ENCODE measurements around the gene CTAGE6. TPM values are rescaled to one million over a fixed set of nuclear protein-coding genes. Genes with fewer than 3 reads are reported as not detected.
"Not testable (repeated sequence)": the region's sequence is repeated elsewhere in the genome, so short reads cannot be mapped to it uniquely, and the experiment has no call there.

Gene CTAGE6
- 1 to 10 TPM in 1 of 3 donors, under 1 TPM in 1, not detected in 1; 0.96 to 2.3 TPM for total RNA-seq

- H3K36me3 ChIP-seq; H3K4me1 ChIP-seq; intact Hi-C loops (cut with DNase I; ENCODE audit: low total_unique reads); H3K9me3 ChIP-seq; H3K27me3 ChIP-seq; DNase-seq (ENCODE audit: low spot score in 2 of 2); H3K4me3 ChIP-seq; H3K27ac ChIP-seq: not testable (repeated sequence)
Measured at GRCh38 chr7:143757596-143757995, at the start of gene CTAGE6. Gene CTAGE6, minus strand, starts transcription at chr7:143757696. Its CDS starts 38 bp downstream, at chr7:143757658.

GRCh38 chr7:143806664-143807071, 49.2 kb upstream of the CTAGE6 start:
- intact Hi-C loops (cut with DNase I; ENCODE audit: low total_unique reads); H3K36me3 ChIP-seq; H3K4me3 ChIP-seq; H3K27me3 ChIP-seq; DNase-seq (ENCODE audit: low spot score in 2 of 2); H3K9me3 ChIP-seq; H3K27ac ChIP-seq; H3K4me1 ChIP-seq: not testable (repeated sequence)

- H3K27me3 ChIP-seq; H3K27ac ChIP-seq; H3K36me3 ChIP-seq; H3K9me3 ChIP-seq; intact Hi-C loops (cut with DNase I; ENCODE audit: low total_unique reads); H3K4me1 ChIP-seq; H3K4me3 ChIP-seq; DNase-seq (ENCODE audit: low spot score in 2 of 2): not testable (repeated sequence)
Measured at GRCh38 chr7:143797896-143798290, 40.4 kb upstream of the CTAGE6 start.

- H3K27me3 ChIP-seq; H3K4me1 ChIP-seq; H3K27ac ChIP-seq; DNase-seq (ENCODE audit: low spot score in 2 of 2); H3K4me3 ChIP-seq; H3K9me3 ChIP-seq; H3K36me3 ChIP-seq; intact Hi-C loops (cut with DNase I; ENCODE audit: low total_unique reads): not testable (repeated sequence)
Measured at GRCh38 chr7:143797119-143797895, 39.8 kb upstream of the CTAGE6 start.

- H3K36me3 ChIP-seq; H3K27ac ChIP-seq; H3K4me3 ChIP-seq; H3K4me1 ChIP-seq; H3K27me3 ChIP-seq; H3K9me3 ChIP-seq; intact Hi-C loops (cut with DNase I; ENCODE audit: low total_unique reads); DNase-seq (ENCODE audit: low spot score in 2 of 2): not testable (repeated sequence)
Measured at GRCh38 chr7:143795653-143796052, 38.2 kb upstream of the CTAGE6 start.

GRCh38 chr7:143792633-143793032, 35.1 kb upstream of the CTAGE6 start:
- H3K27ac ChIP-seq; H3K4me3 ChIP-seq; intact Hi-C loops (cut with DNase I; ENCODE audit: low total_unique reads); H3K27me3 ChIP-seq; DNase-seq (ENCODE audit: low spot score in 2 of 2); H3K9me3 ChIP-seq; H3K36me3 ChIP-seq; H3K4me1 ChIP-seq: not testable (repeated sequence)

GRCh38 chr7:143785415-143786182, 28.1 kb upstream of the CTAGE6 start:
- H3K27ac ChIP-seq; H3K9me3 ChIP-seq; H3K36me3 ChIP-seq; H3K4me1 ChIP-seq; DNase-seq (ENCODE audit: low spot score in 2 of 2); H3K4me3 ChIP-seq; intact Hi-C loops (cut with DNase I; ENCODE audit: low total_unique reads); H3K27me3 ChIP-seq: not testable (repeated sequence)

GRCh38 chr7:143779591-143779990, 22.1 kb upstream of the CTAGE6 start:
- intact Hi-C loops (cut with DNase I; ENCODE audit: low total_unique reads); H3K27me3 ChIP-seq; H3K27ac ChIP-seq; DNase-seq (ENCODE audit: low spot score in 2 of 2); H3K4me3 ChIP-seq; H3K4me1 ChIP-seq; H3K9me3 ChIP-seq; H3K36me3 ChIP-seq: not testable (repeated sequence)

GRCh38 chr7:143772738-143773468, 15.4 kb upstream of the CTAGE6 start:
- H3K36me3 ChIP-seq; H3K27me3 ChIP-seq; DNase-seq (ENCODE audit: low spot score in 2 of 2); H3K4me3 ChIP-seq; H3K27ac ChIP-seq; intact Hi-C loops (cut with DNase I; ENCODE audit: low total_unique reads); H3K4me1 ChIP-seq; H3K9me3 ChIP-seq: not testable (repeated sequence)

- H3K27me3 ChIP-seq; DNase-seq (ENCODE audit: low spot score in 2 of 2); H3K4me1 ChIP-seq; H3K36me3 ChIP-seq; H3K9me3 ChIP-seq; intact Hi-C loops (cut with DNase I; ENCODE audit: low total_unique reads); H3K4me3 ChIP-seq; H3K27ac ChIP-seq: not testable (repeated sequence)
Measured at GRCh38 chr7:143767531-143767930, 10.0 kb upstream of the CTAGE6 start.

- H3K27ac ChIP-seq; H3K4me1 ChIP-seq; H3K9me3 ChIP-seq; intact Hi-C loops (cut with DNase I; ENCODE audit: low total_unique reads); H3K27me3 ChIP-seq; H3K4me3 ChIP-seq; H3K36me3 ChIP-seq; DNase-seq (ENCODE audit: low spot score in 2 of 2): not testable (repeated sequence)
Measured at GRCh38 chr7:143765678-143766077, 8.2 kb upstream of the CTAGE6 start.

GRCh38 chr7:143763065-143763464, 5.6 kb upstream of the CTAGE6 start:
- H3K4me3 ChIP-seq; H3K4me1 ChIP-seq; DNase-seq (ENCODE audit: low spot score in 2 of 2); H3K27me3 ChIP-seq; H3K27ac ChIP-seq; intact Hi-C loops (cut with DNase I; ENCODE audit: low total_unique reads); H3K9me3 ChIP-seq; H3K36me3 ChIP-seq: not testable (repeated sequence)

- DNase-seq (ENCODE audit: low spot score in 2 of 2); H3K4me3 ChIP-seq; intact Hi-C loops (cut with DNase I; ENCODE audit: low total_unique reads); H3K4me1 ChIP-seq; H3K9me3 ChIP-seq; H3K36me3 ChIP-seq; H3K27me3 ChIP-seq; H3K27ac ChIP-seq: not testable (repeated sequence)
Measured at GRCh38 chr7:143745340-143745739, 12.2 kb downstream of the CTAGE6 start.

Measured in breast epithelium (tissue), 4 donors.